Mammary microvascular endothelial cell (primary cell): ENCODE measurements around the gene ACTR10. TPM values are rescaled to one million over a fixed set of nuclear protein-coding genes. Genes with fewer than 3 reads are reported as not detected.

Experiments used
- total RNA-seq: library from RNA; depleted of rRNA; stranded (reverse); fragments of >200 nt; gene quantifications from 2 replicates; pipeline ENCODE4 v1.2.3, GENCODE V29; 2015

ACTR10 gene
- total RNA-seq, result 77.7 and 77.8 TPM in 2 replicates

GRCh38 chr14:58199726-58200479, at the start of gene ACTR10:
ACTR10 (plus strand) TSS chr14:58200149; CDS start chr14:58200218, 69 bp downstream.

DNA sequence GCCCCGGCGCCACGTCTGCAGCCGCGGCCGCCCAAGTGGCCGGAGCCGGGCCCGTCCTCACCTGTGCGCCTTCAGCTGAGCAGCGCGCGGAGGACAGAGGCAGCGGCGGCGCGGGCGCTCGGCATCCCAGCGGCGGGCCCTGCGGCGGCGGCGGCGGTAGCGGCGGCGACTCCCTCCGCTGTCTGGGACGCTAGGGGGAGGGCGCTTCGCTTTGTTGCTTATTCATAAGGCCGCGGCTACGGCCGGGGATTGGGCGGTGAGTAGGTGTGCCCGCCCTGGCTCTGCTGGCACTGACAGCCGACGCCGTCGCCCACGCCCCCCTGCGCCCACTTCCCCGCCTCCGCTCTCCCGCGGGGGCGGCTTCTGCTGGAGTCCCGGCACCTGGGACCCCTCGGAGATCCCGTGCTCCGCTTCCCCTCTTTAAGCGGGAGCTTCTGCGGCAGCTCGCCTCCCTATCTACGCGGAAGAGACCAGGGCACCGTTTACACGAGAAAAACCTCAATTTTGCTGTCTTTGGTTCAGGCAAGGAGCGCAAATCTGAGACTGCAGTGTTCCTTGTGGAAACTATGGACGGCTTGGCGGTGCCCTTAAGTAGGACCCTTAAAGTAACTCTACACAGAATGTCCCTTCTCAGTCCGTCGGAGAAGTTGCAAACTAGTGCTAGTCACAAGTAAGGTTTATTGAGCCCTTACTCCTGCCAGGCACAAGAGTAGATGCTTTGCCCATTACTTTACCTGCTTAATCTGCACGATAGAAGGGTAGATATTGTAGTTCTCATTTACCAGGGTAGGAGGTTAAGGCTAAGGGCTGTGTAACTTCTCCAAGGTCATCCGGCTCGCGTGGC, 47.7 kb upstream of the ACTR10 start, which contains the start of gene ARMH4:
Gene ARMH4, minus strand, starts transcription at position 200 of the 844 bp plus-strand sequence. CDS start 12,855 bp downstream, outside the sequence.

GRCh38 chr14:58244556-58245387, 44.8 kb downstream of the ACTR10 start, which contains the start of gene PSMA3:
PSMA3 (plus strand) TSS chr14:58244843; CDS start chr14:58244921, 78 bp downstream.

Other genes with a start within 250 kb of the ACTR10 start
- gene ARMH4, start 47.9 kb upstream of the ACTR10 start, total RNA-seq, result 0.59 and 1.8 TPM in 2 replicates
- gene PSMA3, start 44.7 kb downstream of the ACTR10 start, total RNA-seq, result 202 and 261 TPM in 2 replicates
- 6.5 and 9.0 TPM in 2 replicates for gene ARID4A, start 98.4 kb downstream of the ACTR10 start, total RNA-seq
- gene TOMM20L, start 195.8 kb downstream of the ACTR10 start, total RNA-seq, result not detected in 2 replicates
- gene TIMM9, start 227.4 kb downstream of the ACTR10 start, total RNA-seq, result 97.1 and 112 TPM in 2 replicates
- 28.6 and 36.5 TPM in 2 replicates for gene KIAA0586, start 227.6 kb downstream of the ACTR10 start, total RNA-seq